NCI-H1105 treated with DMSO at 0.1 percent for 48 hours (cell line): ENCODE data around the gene CPNE5.

Experiments used
- DNase-seq: peaks from one replicate; lab custom pipeline; 2025; lab: John Stamatoyannopoulos, UW

CPNE5 gene

DNA sequence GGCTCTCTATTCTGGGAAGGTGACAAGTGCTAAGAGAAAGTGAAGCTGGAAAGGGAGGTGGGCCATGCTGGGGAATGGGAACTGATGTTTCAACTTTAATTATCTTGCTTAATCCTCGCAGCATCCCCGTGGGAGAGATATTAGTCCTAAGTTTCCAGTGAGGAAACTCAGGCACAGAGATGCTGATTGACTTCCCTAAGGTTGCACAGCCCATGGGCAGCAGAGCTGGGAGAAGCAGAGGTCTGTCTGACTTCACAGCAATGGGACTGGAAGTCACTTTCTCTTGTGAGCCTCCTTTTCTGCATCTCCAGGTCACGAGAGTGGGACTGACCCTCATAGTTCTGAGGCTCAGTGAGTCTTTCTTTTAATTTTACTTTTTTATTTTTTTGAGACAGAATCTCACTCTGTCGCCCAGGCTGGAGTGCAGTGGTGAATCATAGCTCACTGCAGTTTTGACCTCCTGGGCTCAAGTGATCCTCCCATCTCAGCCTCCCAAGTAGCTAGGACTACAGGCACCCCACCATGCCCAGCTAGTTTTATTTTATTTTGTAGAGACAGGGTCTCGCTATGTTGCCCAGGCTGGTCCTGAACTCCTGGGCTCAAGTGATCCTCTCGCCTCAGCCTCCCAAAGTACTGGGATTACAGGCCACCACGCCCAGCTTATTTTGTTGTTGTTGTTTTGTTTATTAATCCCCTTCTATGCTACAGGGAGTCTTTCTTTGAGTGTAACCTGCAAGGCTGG, 139.0 kb downstream of the CPNE5 start:
- no peak for DNase-seq

DNA sequence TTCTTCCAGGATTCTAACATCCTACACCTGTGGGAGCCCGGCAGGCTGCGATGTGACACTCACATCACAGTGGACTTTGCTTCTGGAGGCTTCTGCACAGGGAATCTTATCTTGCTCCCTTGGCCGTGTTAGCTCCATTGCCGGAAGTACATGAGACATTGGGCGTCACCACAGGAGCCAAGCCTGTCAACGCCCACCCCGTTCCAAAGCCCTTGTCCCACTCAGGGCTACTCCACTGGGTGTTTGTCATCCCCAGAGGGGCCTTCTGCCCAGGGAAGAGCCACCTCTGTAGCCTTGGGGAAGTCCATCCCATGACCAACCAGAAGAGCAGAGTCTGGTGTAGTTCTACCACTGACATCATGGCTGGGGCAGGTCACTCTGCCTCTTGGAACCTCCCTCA, 139.9 kb downstream of the CPNE5 start:
- no peak for DNase-seq

GRCh38 chr6:36698871-36699271, 140.4 kb downstream of the CPNE5 start:
- DNase-seq, result no peak

DNA sequence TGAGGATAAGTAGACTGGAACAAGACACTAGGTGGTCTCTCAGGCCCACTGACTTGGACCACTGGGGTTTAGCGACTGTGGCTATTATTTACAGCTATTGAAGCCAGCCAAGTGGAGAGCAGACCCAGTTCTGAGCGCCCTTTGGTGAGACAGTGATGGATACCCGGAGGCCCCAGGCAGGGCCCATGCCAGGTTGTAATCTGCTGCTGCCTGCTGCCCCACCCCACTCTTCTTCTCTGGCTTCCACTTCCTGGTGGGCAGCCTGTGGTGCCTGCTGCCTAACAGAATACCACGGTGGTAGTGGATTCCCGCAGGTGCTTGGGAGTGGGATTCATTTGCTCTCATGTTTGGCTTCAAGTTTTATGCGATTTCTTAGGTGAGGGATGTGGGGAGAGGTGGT, 141.0 kb downstream of the CPNE5 start:
- no peak for DNase-seq

DNA sequence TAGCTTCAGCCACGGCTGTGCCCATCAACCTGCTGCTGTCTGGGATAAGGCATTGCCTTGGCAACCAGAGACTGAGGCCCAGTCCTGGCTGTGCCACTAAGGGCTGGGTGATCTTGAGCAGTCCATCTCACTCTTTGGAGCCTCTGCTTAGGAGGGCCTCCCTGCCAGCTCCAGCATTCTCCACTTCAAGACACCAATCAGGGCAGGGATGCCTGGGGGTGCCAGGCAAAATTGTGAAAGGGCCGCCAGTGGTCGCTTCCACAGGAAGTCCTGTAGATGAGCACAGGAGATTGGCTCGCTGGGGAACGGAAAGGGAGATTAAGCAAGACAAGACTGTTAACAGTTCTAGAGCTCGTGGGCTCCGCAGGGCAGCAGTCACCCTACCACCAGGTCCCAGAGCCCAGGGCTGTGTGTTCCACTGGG, 141.8 kb downstream of the CPNE5 start, which contains the start of gene RAB44:
Gene RAB44, plus strand, starts transcription at position 346 of the 423 bp plus-strand sequence. CDS start 6,410 bp downstream, outside the sequence.
- DNase-seq, result no peak

GRCh38 chr6:36695414-36695813, 143.8 kb downstream of the CPNE5 start:
- DNase-seq, result no peak

GRCh38 chr6:36694616-36695015, 144.6 kb downstream of the CPNE5 start:
- no peak for DNase-seq

GRCh38 chr6:36692861-36693702, 146.2 kb downstream of the CPNE5 start:
- DNase-seq, result no peak

DNA sequence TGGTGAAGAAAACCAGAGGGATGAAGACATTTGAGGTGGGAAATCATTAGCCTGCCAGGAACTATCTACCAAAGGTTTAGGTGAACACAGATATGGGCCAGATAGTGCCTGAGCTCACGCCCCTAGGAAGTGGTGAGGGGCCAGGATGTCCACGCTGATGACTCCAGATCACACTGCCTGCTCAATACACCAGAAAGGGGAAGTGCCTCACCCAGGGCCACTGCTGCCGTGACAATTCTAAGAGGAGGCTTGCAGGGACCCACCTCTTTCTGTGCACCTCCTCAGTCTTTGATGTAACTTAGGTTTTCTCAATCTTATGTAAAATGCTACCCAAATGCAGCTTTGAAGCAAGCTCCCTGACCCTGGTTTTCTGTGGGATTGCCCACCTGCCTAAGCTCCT, 147.0 kb downstream of the CPNE5 start:
- no peak for DNase-seq

DNA sequence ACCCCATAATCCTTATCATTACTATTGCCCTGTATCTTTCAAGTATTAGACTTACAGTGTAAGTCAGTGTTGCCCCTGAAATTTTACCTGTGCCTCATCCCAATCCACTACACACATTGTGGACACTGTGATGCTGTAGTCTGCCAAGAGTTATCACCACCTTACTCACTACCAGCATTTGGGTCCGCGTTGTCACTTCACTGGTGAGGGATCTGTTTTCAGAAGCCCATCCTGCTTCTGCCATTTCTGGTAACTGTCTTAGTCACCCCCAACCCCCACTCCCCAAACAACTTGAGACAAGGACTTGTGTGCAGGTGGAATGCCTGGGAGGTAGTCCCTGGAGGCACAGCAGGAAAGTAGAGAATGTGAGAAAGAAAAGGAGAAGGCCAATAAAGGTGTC, 147.6 kb downstream of the CPNE5 start:
- DNase-seq, result no peak

DNA sequence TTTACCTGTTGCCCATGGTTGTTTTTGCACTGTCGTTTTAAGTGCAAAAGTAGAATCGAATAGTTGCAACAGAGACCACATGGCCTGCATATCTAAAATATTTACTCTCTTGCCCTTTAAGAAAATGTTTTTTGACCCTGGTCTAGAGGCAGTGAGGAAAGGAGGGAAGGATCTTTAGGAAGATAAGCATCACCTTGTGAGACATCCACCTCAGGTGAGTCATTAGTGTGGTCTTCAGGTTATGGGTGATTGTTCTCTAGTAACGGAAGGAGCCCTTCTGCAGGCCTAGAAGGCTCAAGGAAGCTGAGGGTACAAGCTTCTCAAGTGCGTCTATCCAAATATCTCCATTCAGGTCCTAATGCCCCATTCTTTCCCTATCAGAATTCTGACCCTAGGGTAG, 148.2 kb downstream of the CPNE5 start:
- no peak for DNase-seq
